ENCODE results near the gene TSPAN19.

DNA sequence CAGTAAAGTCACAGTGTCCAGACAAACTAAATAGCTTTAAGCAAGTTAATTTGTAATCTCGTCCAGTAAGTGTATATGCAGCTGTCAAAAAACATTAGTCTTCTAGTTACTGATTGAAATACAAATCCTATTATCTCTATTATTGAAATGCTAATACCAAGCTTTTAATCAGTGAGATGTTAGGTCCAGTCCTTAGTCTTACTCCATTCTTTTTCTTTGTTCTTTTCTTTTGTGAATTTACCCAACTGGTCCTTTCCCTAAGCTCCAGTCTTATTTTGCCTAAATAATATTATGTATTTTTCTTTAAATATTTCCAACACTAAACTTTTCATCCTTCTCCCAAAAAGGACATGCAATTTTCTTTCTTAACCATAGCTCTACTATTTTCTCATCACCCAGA lies 57.2 kb downstream of the TSPAN19 start:
- TF ChIP-seq, protein P1, sequence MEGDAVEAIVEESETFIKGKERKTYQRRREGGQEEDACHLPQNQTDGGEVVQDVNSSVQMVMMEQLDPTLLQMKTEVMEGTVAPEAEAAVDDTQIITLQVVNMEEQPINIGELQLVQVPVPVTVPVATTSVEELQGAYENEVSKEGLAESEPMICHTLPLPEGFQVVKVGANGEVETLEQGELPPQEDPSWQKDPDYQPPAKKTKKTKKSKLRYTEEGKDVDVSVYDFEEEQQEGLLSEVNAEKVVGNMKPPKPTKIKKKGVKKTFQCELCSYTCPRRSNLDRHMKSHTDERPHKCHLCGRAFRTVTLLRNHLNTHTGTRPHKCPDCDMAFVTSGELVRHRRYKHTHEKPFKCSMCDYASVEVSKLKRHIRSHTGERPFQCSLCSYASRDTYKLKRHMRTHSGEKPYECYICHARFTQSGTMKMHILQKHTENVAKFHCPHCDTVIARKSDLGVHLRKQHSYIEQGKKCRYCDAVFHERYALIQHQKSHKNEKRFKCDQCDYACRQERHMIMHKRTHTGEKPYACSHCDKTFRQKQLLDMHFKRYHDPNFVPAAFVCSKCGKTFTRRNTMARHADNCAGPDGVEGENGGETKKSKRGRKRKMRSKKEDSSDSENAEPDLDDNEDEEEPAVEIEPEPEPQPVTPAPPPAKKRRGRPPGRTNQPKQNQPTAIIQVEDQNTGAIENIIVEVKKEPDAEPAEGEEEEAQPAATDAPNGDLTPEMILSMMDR (IDR thresholded peaks at IDR 0.05), result no peak
- TF ChIP-seq POLR2AphosphoS5 (IDR thresholded peaks at IDR 0.05) (no peak), POLR2A (IDR thresholded peaks at IDR 0.05) (no peak)
